ENCODE measurements around the gene VSTM4. TPM values are rescaled to one million over a fixed set of nuclear protein-coding genes. Genes with fewer than 3 reads are reported as not detected.

The VSTM4 gene
- total RNA-seq, 2 donors from 2014 or later, result 1.2 to 3.1 TPM

GRCh38 chr10:48968036-48968435 lies 147.3 kb downstream of the VSTM4 start:
- no peak overlapping the region for H3K9ac ChIP-seq (ENCODE audit: low read depth in 2 of 2, low read length in 2 of 2)
- H3K27me3 ChIP-seq, result no peaks in the 10 kb centered on the region
- H3K4me3 ChIP-seq, result no peak overlapping the region
- TF ChIP-seq CTCF (IDR thresholded peaks at IDR 0.05), result no peak
- intact Hi-C loops (cut with DNase I), result no loop called here
- H3K36me3 ChIP-seq, result no peaks in the 10 kb centered on the region
- no peak overlapping the region for H3K27ac ChIP-seq
- no peak for DNase-seq
- H3K4me1 ChIP-seq, result no peaks in the 10 kb centered on the region
- H3K9me3 ChIP-seq, result no peaks in the 10 kb centered on the region

DNA sequence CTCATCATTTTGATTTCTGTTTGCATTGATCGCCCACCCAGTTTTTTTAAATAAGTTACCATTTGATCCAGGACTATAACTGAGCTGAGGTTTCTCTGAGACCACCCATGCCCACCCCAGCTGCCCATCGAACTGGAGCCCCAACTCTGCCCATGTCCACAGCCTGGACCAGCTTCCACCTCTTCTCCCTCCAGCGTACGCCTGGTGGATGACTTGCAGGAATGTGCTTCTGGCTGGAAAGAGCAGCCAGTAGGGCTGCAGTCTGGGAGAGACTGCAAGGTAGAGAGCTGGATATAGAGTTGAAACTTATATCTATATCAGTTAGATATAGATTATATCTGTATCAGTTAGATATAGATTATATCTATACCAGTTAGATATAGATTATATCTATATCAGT lies 149.9 kb downstream of the VSTM4 start:
- H3K4me3 ChIP-seq, result no peak overlapping the region
- H3K4me1 ChIP-seq, result no peaks in the 10 kb centered on the region
- intact Hi-C loops (cut with DNase I), result no loop called here
- H3K27me3 ChIP-seq, result no peaks in the 10 kb centered on the region
- no peak overlapping the region for H3K27ac ChIP-seq
- no peaks in the 10 kb centered on the region for H3K36me3 ChIP-seq
- no peak for DNase-seq
- no peak for TF ChIP-seq CTCF (IDR thresholded peaks at IDR 0.05)
- no peaks in the 10 kb centered on the region for H3K9me3 ChIP-seq
- no peak overlapping the region for H3K9ac ChIP-seq (ENCODE audit: low read depth in 2 of 2, low read length in 2 of 2)

Small RNA genes within 50 kb of the gene (microRNA-seq; reads per million reads assigned to microRNA genes)
- gene MIR4294, result not detected

Other genes with a start within 250 kb of the VSTM4 start
- gene LRRC18, start 175.7 kb downstream of the VSTM4 start, total RNA-seq, result not detected
- gene FAM170B, start 18.5 kb upstream of the VSTM4 start, total RNA-seq, result not detected
- gene TMEM273, start 72.9 kb upstream of the VSTM4 start, total RNA-seq, result 1 to 10 TPM; 3.4 to 5.1 TPM
- not detected for gene C10orf71, start 183.6 kb upstream of the VSTM4 start, total RNA-seq